Stomach smooth muscle (tissue), 2 donors: Measurements from ENCODE around the gene ITGA4.

ENCODE experiments used
- H3K27ac ChIP-seq: one replicate; pipeline ENCODE4 v1.7.0; 2013; ENCODE audit warnings: mild to moderate bottlenecking, low read length, inconsistent platforms
- H3K27me3 ChIP-seq, 2 donors: one replicate each; pipeline ENCODE4 v1.7.0; 2013; ENCODE audit warnings: low read length in 2 of 2; ENCODE audit not compliant: insufficient read depth in 2 of 2, control insufficient read depth in 1 of 2
- H3K36me3 ChIP-seq, 2 donors: one replicate each; pipeline ENCODE4 v1.7.0; 2013; ENCODE audit warnings: low read length in 2 of 2; ENCODE audit not compliant: control insufficient read depth in 2 of 2, insufficient read depth in 2 of 2
- H3K4me1 ChIP-seq: one replicate; pipeline ENCODE4 v1.7.0; 2013; ENCODE audit warnings: low read length; ENCODE audit not compliant: control insufficient read depth, insufficient read depth
- H3K4me3 ChIP-seq, 2 donors: one replicate each; pipeline ENCODE4 v1.7.0; 2013; ENCODE audit warnings: low read length in 2 of 2
- H3K9ac ChIP-seq, 2 donors: one replicate each; pipeline ENCODE4 v1.7.0; 2013; ENCODE audit warnings: low read length in 2 of 2, mild to moderate bottlenecking in 1 of 2
- H3K9me3 ChIP-seq, 2 donors: one replicate each; pipeline ENCODE4 v1.7.0; 2013; ENCODE audit warnings: low read length in 2 of 2; ENCODE audit not compliant: control insufficient read depth in 2 of 2
- donor health status: healthy.
- donor health status: Pancreatic carcinoma.

Gene ITGA4

DNA sequence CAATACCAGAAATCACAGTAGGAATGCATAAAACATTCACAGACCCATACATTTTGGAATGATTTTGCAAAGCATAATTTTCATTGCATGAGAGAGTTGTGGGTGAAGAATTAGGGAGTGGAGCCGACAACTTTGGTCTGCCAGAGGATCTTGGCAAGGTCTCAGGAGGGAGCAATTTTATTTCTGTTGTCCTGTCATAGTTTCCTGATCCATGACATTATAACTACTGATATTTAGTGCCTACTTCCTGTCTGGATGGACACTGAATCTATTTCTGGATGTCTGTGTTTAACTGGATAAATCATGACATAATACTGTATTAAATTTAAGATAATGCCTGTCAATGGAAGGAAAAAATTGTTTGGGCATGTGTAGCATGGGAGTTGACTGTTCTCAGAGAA lies 2.4 kb downstream of the ITGA4 start:
- Histone ChIP-seq H3K4me1 (peaks cover 5% of the 10 kb centered on the region), H3K27me3 (peaks cover 8 to 13% of the 10 kb centered on the region in 2 donors), H3K4me3 (no peak overlapping the region), H3K36me3 (no peaks in the 10 kb centered on the region), H3K27ac (no peak overlapping the region), H3K9me3 (no peaks in the 10 kb centered on the region), H3K9ac (no peak overlapping the region)

DNA sequence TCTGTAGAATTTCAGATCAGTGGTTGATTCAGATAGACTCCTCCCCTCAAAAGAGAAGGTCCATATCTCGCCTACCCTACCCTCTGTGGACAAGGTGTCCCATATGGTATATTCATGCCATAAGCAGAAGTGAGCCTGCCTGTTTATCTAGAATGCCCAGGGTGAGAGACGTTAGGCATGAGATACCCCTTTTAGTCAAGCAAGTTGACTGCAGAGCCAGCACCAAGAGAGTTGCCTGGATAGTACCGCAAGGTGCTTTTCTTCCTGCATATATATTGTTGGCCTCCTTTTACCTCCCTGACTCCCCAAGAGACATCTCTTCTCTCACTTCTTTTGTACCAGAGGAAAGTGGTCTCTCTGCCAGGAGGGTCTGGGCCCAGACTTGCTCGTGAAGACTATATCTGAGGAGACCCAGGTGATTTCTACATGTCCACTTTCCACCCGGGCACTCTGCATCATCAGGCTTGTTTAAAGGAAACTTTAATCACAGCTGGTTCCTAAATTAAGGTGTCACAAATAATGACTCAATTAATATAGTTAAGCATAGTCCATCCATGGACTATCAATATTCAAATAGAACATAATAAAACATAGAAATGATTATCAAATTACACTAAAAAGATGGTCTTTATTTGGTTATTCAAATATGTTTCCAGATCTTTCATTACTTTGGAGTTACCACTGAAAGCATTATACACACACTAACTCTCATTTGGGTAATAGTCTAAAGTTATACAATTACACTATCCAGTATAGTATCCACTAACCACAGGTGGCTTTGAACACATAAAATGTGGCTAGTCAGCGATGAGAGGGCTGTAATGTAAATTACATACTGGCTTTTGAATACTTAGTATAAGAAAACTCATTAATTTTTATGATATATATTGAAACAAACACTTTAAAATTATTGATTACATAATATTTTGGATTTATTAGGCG lies 4.1 kb downstream of the ITGA4 start:
- H3K9me3 ChIP-seq = no peaks in the 10 kb centered on the region
- H3K4me1 ChIP-seq = peaks cover 5% of the 10 kb centered on the region
- no peak overlapping the region for H3K27ac ChIP-seq
- H3K36me3 ChIP-seq = no peaks in the 10 kb centered on the region
- no peak overlapping the region for H3K9ac ChIP-seq
- peaks cover 5 to 9% of the 10 kb centered on the region in 2 donors for H3K27me3 ChIP-seq
- no peak overlapping the region for H3K4me3 ChIP-seq

DNA sequence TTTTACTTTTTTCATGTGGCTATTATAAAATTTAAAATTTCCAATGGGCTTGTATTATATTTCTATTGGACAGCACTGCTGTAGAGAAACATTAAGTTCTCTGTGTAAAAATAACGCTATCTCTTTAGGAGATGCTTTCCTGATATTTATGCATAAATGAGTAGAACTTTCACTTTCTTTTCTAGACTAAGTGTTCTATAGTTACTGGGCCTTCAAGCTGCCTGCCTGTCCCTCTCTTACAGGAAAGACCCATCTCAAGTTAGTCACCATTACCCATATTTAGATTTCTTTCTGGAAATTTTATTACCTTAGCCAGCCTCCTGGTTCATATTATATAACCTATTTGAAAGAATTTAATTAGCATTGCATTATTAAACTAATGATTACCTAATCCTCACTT lies 4.8 kb downstream of the ITGA4 start:
- H3K9ac ChIP-seq = no peak overlapping the region
- no peak overlapping the region for H3K4me3 ChIP-seq
- peaks cover 3% of the 10 kb centered on the region in 2 donors for H3K27me3 ChIP-seq
- H3K4me1 ChIP-seq = no peaks in the 10 kb centered on the region
- no peaks in the 10 kb centered on the region for H3K9me3 ChIP-seq
- H3K36me3 ChIP-seq = no peaks in the 10 kb centered on the region
- no peak overlapping the region for H3K27ac ChIP-seq

DNA sequence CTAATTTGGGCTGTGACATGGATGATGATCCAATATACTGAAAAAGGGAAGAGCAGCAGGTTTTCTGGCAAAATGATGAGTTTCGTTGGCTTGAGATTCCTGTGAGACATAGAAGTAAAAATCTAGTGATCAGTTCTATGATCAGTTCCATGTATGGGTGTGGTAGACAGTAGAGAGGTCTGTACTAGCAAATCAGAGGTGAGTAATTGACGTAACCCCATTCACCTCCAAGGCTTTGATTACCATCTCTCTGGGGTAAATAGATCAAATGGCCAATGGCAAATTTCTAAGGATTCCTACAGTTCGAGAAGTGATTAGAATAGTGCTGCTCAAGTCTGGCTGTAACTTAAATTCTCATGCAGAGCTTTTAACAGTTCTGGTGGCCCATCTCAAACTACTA lies 6.4 kb downstream of the ITGA4 start:
- no peaks in the 10 kb centered on the region for H3K4me1 ChIP-seq

DNA sequence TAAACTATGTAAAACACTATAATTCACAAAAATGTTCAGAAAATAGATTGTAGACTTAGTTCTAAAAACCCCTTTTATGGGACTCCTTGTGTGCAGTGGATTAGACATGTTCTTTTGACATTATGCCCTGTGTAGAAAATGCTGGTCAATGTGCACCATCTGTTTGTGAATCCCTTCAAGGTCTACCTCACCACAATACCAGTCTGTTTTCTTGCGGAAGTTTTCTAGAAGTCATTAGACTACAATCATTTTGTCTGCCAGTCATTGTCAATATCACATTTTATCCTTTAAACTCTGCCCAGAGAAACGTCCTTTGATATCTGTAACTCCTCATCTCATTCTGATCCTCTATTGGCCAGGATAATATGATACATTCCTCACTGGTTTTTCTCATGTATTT lies 7.8 kb downstream of the ITGA4 start:
- Histone ChIP-seq H3K9ac (no peak overlapping the region), H3K4me1 (no peaks in the 10 kb centered on the region), H3K27ac (no peak overlapping the region), H3K4me3 (no peak overlapping the region), H3K36me3 (no peaks in the 10 kb centered on the region), H3K27me3 (no peaks in the 10 kb centered on the region), H3K9me3 (no peaks in the 10 kb centered on the region)

More for the DNA sequence above, 6.4 kb downstream of the ITGA4 start:
- no peaks in the 10 kb centered on the region for H3K36me3 ChIP-seq
- H3K4me3 ChIP-seq = no peak overlapping the region
- H3K9me3 ChIP-seq = no peaks in the 10 kb centered on the region
- H3K27ac ChIP-seq = no peak overlapping the region
- no peak overlapping the region for H3K9ac ChIP-seq
- no peaks in the 10 kb centered on the region for H3K27me3 ChIP-seq

DNA sequence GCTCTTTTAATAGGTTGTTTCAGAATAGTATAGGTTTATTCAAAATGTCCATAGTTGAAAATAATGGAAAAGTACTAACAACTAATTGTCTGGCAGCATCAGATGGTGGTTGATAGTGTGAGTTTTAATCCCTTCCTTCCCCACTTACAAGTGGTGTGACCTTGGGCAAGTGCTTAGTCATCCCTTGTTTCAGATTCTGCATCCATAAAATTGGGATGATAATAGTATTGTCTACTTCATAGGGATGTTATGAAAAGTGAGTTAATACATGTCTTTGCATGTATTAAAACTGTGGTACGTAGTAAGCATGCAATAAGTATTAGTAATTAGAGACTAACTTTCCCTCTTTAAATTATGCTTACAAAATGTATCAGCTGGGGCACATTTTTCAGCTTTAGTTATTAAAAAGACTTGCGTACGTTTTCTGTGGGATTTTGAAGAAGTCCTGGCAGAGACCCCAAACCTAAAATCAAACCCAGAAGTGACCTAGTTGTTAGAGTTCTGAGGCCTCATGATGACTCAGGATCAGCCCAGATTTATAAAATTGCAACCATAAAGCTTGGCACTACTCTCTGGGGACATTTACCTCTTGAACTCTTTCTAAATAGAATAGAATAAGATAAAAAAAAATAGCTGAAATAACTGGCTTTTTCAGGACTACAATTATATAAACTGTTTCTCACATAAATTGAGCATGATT lies 8.6 kb downstream of the ITGA4 start:
- Histone ChIP-seq H3K27ac (no peak overlapping the region), H3K9me3 (no peaks in the 10 kb centered on the region), H3K27me3 (no peaks in the 10 kb centered on the region), H3K36me3 (no peaks in the 10 kb centered on the region), H3K4me3 (no peak overlapping the region), H3K4me1 (no peaks in the 10 kb centered on the region), H3K9ac (no peak overlapping the region)

DNA sequence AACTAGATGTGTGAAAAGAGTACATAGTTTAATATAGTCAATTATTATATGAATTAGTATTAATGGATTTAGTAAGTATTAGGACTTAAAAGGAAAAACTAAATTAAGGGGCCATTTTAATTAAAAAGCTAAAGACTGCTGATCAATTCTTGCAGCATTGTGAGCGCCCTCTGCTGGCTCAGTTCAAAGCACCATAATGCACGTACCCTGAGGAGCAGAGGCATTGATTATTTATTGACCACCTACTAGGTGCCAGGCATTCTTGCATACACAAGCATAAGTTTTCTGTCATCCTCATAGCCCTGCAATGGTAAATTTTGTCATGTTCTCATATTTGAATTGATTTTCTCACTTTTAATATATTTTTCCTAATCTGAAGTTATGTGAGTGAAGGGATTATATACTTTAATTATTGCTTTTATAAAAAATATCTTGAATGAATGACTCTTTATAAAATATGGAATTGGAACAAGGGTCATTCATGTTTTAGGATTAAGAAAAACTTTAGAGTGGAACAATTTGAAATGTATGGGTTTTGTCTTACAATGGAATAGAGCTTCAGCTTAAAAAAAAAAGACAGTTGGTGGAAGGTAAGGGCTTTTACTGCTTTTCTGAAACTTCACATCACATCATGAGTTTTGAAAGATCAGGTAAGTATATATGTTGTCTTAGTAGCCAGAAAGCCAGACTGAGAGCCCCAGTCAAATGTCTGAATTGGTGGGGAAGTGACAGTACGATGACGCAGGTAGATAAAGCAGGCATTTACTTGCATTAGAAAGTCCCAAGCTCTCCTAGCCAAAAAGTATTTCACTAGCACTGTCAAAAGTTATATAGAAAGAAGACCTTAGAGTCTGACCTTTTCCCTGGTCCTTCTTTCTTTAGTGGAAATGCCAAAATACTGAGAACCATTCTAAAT lies 9.7 kb downstream of the ITGA4 start:
- H3K4me1 ChIP-seq = no peaks in the 10 kb centered on the region
- no peaks in the 10 kb centered on the region for H3K9me3 ChIP-seq
- no peak overlapping the region for H3K4me3 ChIP-seq
- no peak overlapping the region for H3K9ac ChIP-seq
- H3K27me3 ChIP-seq = no peaks in the 10 kb centered on the region
- H3K36me3 ChIP-seq = no peaks in the 10 kb centered on the region
- no peak overlapping the region for H3K27ac ChIP-seq

DNA sequence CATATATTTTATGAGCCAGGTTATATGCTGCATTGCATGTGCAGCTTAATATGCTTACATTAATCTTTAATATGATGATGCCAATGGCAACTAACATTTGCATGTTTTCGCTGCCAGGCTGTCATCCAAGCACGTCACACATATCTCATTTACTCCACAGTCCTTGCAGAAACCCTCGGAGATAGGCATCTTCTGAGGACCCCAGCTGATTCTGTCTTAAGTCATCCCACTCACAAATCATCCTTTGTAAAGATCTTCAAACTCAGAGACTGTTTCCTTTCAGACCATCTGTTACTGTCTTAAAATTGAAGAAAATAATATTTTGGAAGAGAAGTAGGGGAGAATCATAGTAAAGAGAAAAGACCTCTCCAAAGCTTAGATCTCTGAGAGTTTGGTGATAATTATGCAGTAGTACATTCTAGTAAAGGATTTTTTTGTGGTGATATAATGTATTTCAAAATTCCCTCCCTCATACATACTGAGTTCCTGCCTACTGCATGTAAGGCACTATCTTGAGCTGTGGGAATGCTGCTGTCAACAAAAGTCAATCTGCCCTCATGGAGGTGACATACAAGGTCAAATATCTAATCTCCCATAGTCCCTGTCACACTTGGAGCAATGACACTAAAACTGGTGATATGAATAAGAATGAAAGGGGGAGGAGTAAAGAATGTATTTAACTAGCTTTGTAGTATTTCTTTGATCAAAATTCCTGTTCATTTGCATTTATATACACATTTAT lies 11.0 kb downstream of the ITGA4 start:
- H3K27ac ChIP-seq = no peak overlapping the region
- H3K36me3 ChIP-seq = no peaks in the 10 kb centered on the region
- H3K4me3 ChIP-seq = no peak overlapping the region
- H3K9ac ChIP-seq = no peak overlapping the region
- H3K4me1 ChIP-seq = no peaks in the 10 kb centered on the region
- no peaks in the 10 kb centered on the region for H3K9me3 ChIP-seq
- H3K27me3 ChIP-seq = no peaks in the 10 kb centered on the region

DNA sequence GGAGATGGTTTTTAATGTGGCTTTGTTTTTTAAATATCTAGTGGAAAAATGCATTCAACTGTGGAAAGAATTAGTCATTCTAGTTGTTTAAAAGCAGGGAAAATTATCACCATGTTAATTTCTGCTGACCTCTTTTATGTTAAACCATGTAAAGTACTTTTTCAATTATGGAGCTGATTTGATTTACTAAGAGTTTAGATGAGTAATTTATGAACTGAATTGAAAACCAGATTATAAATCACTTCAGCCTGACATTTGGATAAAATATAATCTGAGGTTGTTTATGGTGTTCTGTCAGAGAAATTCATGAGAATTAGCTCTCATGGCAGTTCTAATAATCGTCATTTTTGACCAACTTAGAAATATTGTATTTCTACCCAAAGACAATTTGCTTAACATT lies 11.6 kb downstream of the ITGA4 start:
- no peaks in the 10 kb centered on the region for H3K36me3 ChIP-seq
- H3K4me1 ChIP-seq = no peaks in the 10 kb centered on the region
- no peak overlapping the region for H3K9ac ChIP-seq
- no peaks in the 10 kb centered on the region for H3K9me3 ChIP-seq
- no peak overlapping the region for H3K4me3 ChIP-seq
- H3K27ac ChIP-seq = no peak overlapping the region
- H3K27me3 ChIP-seq = no peaks in the 10 kb centered on the region

DNA sequence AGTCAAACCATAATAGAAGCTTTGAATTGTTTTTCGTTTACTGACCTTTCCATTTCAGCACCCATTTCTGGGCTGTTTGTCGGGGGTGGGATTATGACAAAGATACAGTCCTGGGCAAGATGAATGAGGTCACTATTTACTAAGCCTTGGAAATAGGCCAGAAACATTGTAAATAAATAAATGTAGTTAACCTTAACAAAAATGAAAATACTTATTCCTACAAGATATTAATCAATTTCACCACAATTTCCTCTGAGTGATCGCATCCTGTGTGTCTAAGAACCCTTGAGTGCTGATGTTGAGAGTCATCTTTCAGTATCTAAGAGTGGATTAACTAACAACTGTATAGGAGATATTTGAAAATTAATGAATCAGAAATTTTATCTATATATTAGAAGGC lies 14.0 kb downstream of the ITGA4 start:
- Histone ChIP-seq H3K27me3 (no peaks in the 10 kb centered on the region), H3K36me3 (no peaks in the 10 kb centered on the region), H3K4me3 (no peak overlapping the region), H3K9me3 (no peaks in the 10 kb centered on the region), H3K4me1 (no peaks in the 10 kb centered on the region), H3K27ac (no peak overlapping the region), H3K9ac (no peak overlapping the region)
